Islet precursor cell (in vitro differentiated cells): ENCODE data around the gene NAA35.

Experiments
- DNase-seq: peaks from one replicate; pipeline ENCODE4 v3.0.0-alpha.2; 2018

Gene NAA35

GRCh38 chr9:86069206-86069869, 128.4 kb downstream of the NAA35 start:
- no peak for DNase-seq
